ENCODE measurements around the gene GRM4. TPM values are rescaled to one million over a fixed set of nuclear protein-coding genes. Genes with fewer than 3 reads are reported as not detected.

GRM4 gene
- total RNA-seq, 1 donor from 2014 or later = 1.2 TPM

GRCh38 chr6:34061348-34061747 is 84.5 kb downstream of the GRM4 start:
- Histone ChIP-seq H3K36me3 (no peaks in the 10 kb centered on the region), H3K79me2 (ENCODE audit: low read depth) (no peaks in the 10 kb centered on the region), H3F3A (ENCODE audit: low read depth) (peaks cover 3% of the 10 kb centered on the region), H3K9me3 (ENCODE audit: low read depth) (no peaks in the 10 kb centered on the region), H4K20me1 (ENCODE audit: low read depth) (no peaks in the 10 kb centered on the region), H3K27me3 (no peaks in the 10 kb centered on the region), H3K9ac (no peak overlapping the region), H3K27ac (no peak overlapping the region), H2AFZ (replicated peaks) (no peak overlapping the region), H3K4me2 (no peak overlapping the region), H3K4me3 (no peak overlapping the region), H3K4me1 (peaks cover 13% of the 10 kb centered on the region)
- H3K4me1 Mint-ChIP-seq = peaks cover 21% of the 10 kb centered on the region
- peaks cover 9% of the 10 kb centered on the region for H3K27me3 Mint-ChIP-seq (ENCODE audit: insufficient read depth, low read depth)
- H3K27ac Mint-ChIP-seq = no peak overlapping the region
- no peak for DNase-seq (ENCODE audit: low spot score)
- TF ChIP-seq EZH2 (IDR thresholded peaks at IDR 0.05) = no peak
- TF ChIP-seq CTCF (IDR thresholded peaks at IDR 0.05) = no peak
- no peak for TF ChIP-seq EZH2phosphoT487 (IDR thresholded peaks at IDR 0.05)
- H3K9me3 Mint-ChIP-seq = no peaks in the 10 kb centered on the region
- no peak overlapping the region for H3K4me3 Mint-ChIP-seq
- H3K36me3 Mint-ChIP-seq = no peaks in the 10 kb centered on the region

GRCh38 chr6:34059914-34060313 is 86.0 kb downstream of the GRM4 start:
- no peaks in the 10 kb centered on the region for H3K79me2 ChIP-seq (ENCODE audit: low read depth)
- no peak overlapping the region for H3K9ac ChIP-seq
- H3K36me3 ChIP-seq = no peaks in the 10 kb centered on the region
- peaks cover 16% of the 10 kb centered on the region for H3K4me1 ChIP-seq
- no peak overlapping the region for H3K27ac ChIP-seq
- Mint-ChIP-seq H3K27ac (no peak overlapping the region), H3K36me3 (no peaks in the 10 kb centered on the region), H3K9me3 (no peaks in the 10 kb centered on the region), H3K27me3 (ENCODE audit: insufficient read depth, low read depth) (peaks cover 12% of the 10 kb centered on the region), H3K4me3 (no peak overlapping the region), H3K4me1 (peaks cover 28% of the 10 kb centered on the region)
- DNase-seq (ENCODE audit: low spot score) = no peak
- peaks cover 3% of the 10 kb centered on the region for H4K20me1 ChIP-seq (ENCODE audit: low read depth)
- H2AFZ ChIP-seq (replicated peaks) = no peak overlapping the region
- H3F3A ChIP-seq (ENCODE audit: low read depth) = peaks cover 12% of the 10 kb centered on the region
- TF ChIP-seq CTCF (IDR thresholded peaks at IDR 0.05) = no peak
- TF ChIP-seq EZH2phosphoT487 (IDR thresholded peaks at IDR 0.05) = no peak
- no peak for TF ChIP-seq EZH2 (IDR thresholded peaks at IDR 0.05)
- H3K27me3 ChIP-seq = no peaks in the 10 kb centered on the region
- H3K4me2 ChIP-seq = no peak overlapping the region
- no peaks in the 10 kb centered on the region for H3K9me3 ChIP-seq (ENCODE audit: low read depth)
- no peak overlapping the region for H3K4me3 ChIP-seq

GRCh38 chr6:34059136-34059731 is 86.7 kb downstream of the GRM4 start:
- no peak overlapping the region for H3K4me3 Mint-ChIP-seq

More at GRCh38 chr6:34059136-34059731, 86.7 kb downstream of the GRM4 start:
- H3K27me3 ChIP-seq = no peaks in the 10 kb centered on the region
- no peaks in the 10 kb centered on the region for H3K36me3 ChIP-seq
- Mint-ChIP-seq H3K9me3 (no peaks in the 10 kb centered on the region), H3K36me3 (no peaks in the 10 kb centered on the region), H3K4me1 (peaks cover 30% of the 10 kb centered on the region), H3K27me3 (ENCODE audit: insufficient read depth, low read depth) (peaks cover 10% of the 10 kb centered on the region), H3K27ac (peak overlapping the region; percentile 78)
- peaks cover 3% of the 10 kb centered on the region for H4K20me1 ChIP-seq (ENCODE audit: low read depth)
- H2AFZ ChIP-seq (replicated peaks) = no peak overlapping the region
- no peak overlapping the region for H3K4me3 ChIP-seq
- no peak for DNase-seq (ENCODE audit: low spot score)
- peaks cover 14% of the 10 kb centered on the region for H3F3A ChIP-seq (ENCODE audit: low read depth)
- H3K79me2 ChIP-seq (ENCODE audit: low read depth) = no peaks in the 10 kb centered on the region
- no peak overlapping the region for H3K27ac ChIP-seq
- no peak overlapping the region for H3K4me2 ChIP-seq
- no peak overlapping the region for H3K9ac ChIP-seq
- TF ChIP-seq EZH2 (IDR thresholded peaks at IDR 0.05) (no peak), EZH2phosphoT487 (IDR thresholded peaks at IDR 0.05) (no peak), CTCF (IDR thresholded peaks at IDR 0.05) (no peak)
- H3K4me1 ChIP-seq = peaks cover 16% of the 10 kb centered on the region
- no peaks in the 10 kb centered on the region for H3K9me3 ChIP-seq (ENCODE audit: low read depth)
